ENCODE measurements around the gene ADAMTS7.
"Not testable (repeated sequence)": the region's sequence is repeated elsewhere in the genome, so short reads cannot be mapped to it uniquely, and the experiment has no call there.

GRCh38 chr15:78728427-78728826 is 82.8 kb downstream of the ADAMTS7 start:
- TF ChIP-seq CTCF (IDR thresholded peaks at IDR 0.05); EZH2 (IDR thresholded peaks at IDR 0.05; ENCODE audit: borderline replicate concordance, insufficient read depth, low read depth, low read length, poor library complexity, severe bottlenecking): not testable (repeated sequence)

Measured in B cell (primary cell).